DND-41 (cell line): ENCODE measurements around the gene PREP.
A peak's percentile ranks its signal among the peaks of the same experiment; 100 is the strongest.
"Not testable (repeated sequence)": the region's sequence is repeated elsewhere in the genome, so short reads cannot be mapped to it uniquely, and the experiment has no call there.

Source experiments
- ATAC-seq: fragments of 200-7000 bp; cut with Tn5 transposase; 3 replicates; pipeline ENCODE4 v1.9.1; 2021; ENCODE audit warnings: low read depth; ENCODE audit not compliant: insufficient read depth
- DNase-seq: peaks from one replicate; pipeline ENCODE4 v3.0.0-alpha.2; 2020
- H2AFZ ChIP-seq: 2 replicates; pipeline ENCODE4 v1.6.0; 2012; ENCODE audit warnings: low read depth, low read length
- H3K27ac ChIP-seq: 2 replicates; pipeline ENCODE4 v1.5.1; 2012; ENCODE audit warnings: low read length, inconsistent platforms
- H3K27me3 ChIP-seq: fragments of 200-600 bp; sonication (generic); 2 replicates; pipeline ENCODE4 v1.6.0; 2012; ENCODE audit warnings: low read length, mild to moderate bottlenecking, inconsistent platforms; ENCODE audit not compliant: insufficient read depth, poor library complexity
- H3K36me3 ChIP-seq: 2 replicates; pipeline ENCODE4 v1.5.1; 2012; ENCODE audit warnings: low read length, inconsistent platforms; ENCODE audit not compliant: insufficient read depth
- H3K4me1 ChIP-seq: 2 replicates; pipeline ENCODE4 v1.5.1; 2012; ENCODE audit warnings: mild to moderate bottlenecking, low read length; ENCODE audit not compliant: insufficient read depth
- H3K4me2 ChIP-seq: 2 replicates; pipeline ENCODE4 v1.6.0; 2012; ENCODE audit warnings: mild to moderate bottlenecking, moderate library complexity, low read length, inconsistent platforms; ENCODE audit not compliant: insufficient read depth
- H3K4me3 ChIP-seq, 2 experiments: fragments of 200-600 bp in 1 of 2; shearing (Covaris generic) in 1 of 2; 2 replicates each; pipeline ENCODE4 v1.5.1; 2012 to 2016; ENCODE audit warnings: inconsistent platforms in 2 of 2, low read length in 2 of 2, mild to moderate bottlenecking in 2 of 2, low read depth in 1 of 2, moderate library complexity in 1 of 2
- H3K79me2 ChIP-seq: 2 replicates; pipeline ENCODE4 v1.6.0; 2012; ENCODE audit warnings: low read length, inconsistent platforms; ENCODE audit not compliant: insufficient read depth
- H3K9ac ChIP-seq: 2 replicates; pipeline ENCODE4 v1.6.0; 2012; ENCODE audit warnings: low read depth, mild to moderate bottlenecking, inconsistent platforms, low read length, moderate library complexity
- H3K9me3 ChIP-seq: 2 replicates; pipeline ENCODE4 v1.5.1; 2012; ENCODE audit warnings: low read length, moderate library complexity, mild to moderate bottlenecking, inconsistent platforms; ENCODE audit not compliant: insufficient read depth, severe bottlenecking
- H4K20me1 ChIP-seq: 2 replicates; pipeline ENCODE4 v1.6.0; 2012; ENCODE audit warnings: low read length; ENCODE audit not compliant: insufficient read depth
- CTCF ChIP-seq: IDR thresholded peaks from 2 replicates; pipeline ENCODE4 v1.5.1; 2012; ENCODE audit warnings: borderline replicate concordance, low read length, moderate library complexity, mild to moderate bottlenecking; ENCODE audit not compliant: poor library complexity, severe bottlenecking; ENCODE audit errors: extremely low read depth
- EZH2 ChIP-seq: IDR thresholded peaks from 3 replicates; pipeline ENCODE4 v1.6.1; 2012; ENCODE audit warnings: borderline replicate concordance, low read depth, mild to moderate bottlenecking, moderate library complexity, low read length, inconsistent platforms; ENCODE audit not compliant: severe bottlenecking

PREP gene

GRCh38 chr6:105243487-105243886 lies 159.4 kb downstream of the PREP start:
- H4K20me1 ChIP-seq: no peaks in the 10 kb centered on the region
- H3K4me3 ChIP-seq: no peak overlapping the region
- no peak overlapping the region for H3K4me2 ChIP-seq
- no peaks in the 10 kb centered on the region for H3K9me3 ChIP-seq
- TF ChIP-seq CTCF (no peak), EZH2 (no peak)
- no peaks in the 10 kb centered on the region for H3K4me1 ChIP-seq
- no peak for ATAC-seq
- H3K27ac ChIP-seq: no peak overlapping the region
- no peak overlapping the region for H3K9ac ChIP-seq
- no peaks in the 10 kb centered on the region for H3K36me3 ChIP-seq
- H3K79me2 ChIP-seq: no peaks in the 10 kb centered on the region
- no peak for DNase-seq
- H3K27me3 ChIP-seq: peaks cover 6% of the 10 kb centered on the region
- no peak overlapping the region for H2AFZ ChIP-seq

- ATAC-seq: peak; percentile 49; the same call in 1 of the 3 replicates
Measured at GRCh38 chr6:105235155-105235554, 167.7 kb downstream of the PREP start.

GRCh38 chr6:105231771-105232170 lies 171.1 kb downstream of the PREP start:
- H3K27ac ChIP-seq, H3K9ac ChIP-seq, ATAC-seq, H3K27me3 ChIP-seq, DNase-seq, H3K9me3 ChIP-seq, H3K4me3 ChIP-seq, H3K4me2 ChIP-seq, H4K20me1 ChIP-seq, H3K4me1 ChIP-seq, H2AFZ ChIP-seq, H3K36me3 ChIP-seq, H3K79me2 ChIP-seq: not testable (repeated sequence)

More at GRCh38 chr6:105235155-105235554, 167.7 kb downstream of the PREP start:
- Histone ChIP-seq H3K9me3 (peaks cover 2% of the 10 kb centered on the region), H3K36me3 (no peaks in the 10 kb centered on the region), H3K4me1 (no peaks in the 10 kb centered on the region), H3K9ac (no peak overlapping the region), H4K20me1 (no peaks in the 10 kb centered on the region), H2AFZ (no peak overlapping the region), H3K4me2 (no peak overlapping the region), H3K4me3 (no peak overlapping the region), H3K27ac (no peak overlapping the region), H3K79me2 (no peaks in the 10 kb centered on the region), H3K27me3 (no peaks in the 10 kb centered on the region)
- TF ChIP-seq CTCF (no peak), EZH2 (no peak)
- DNase-seq: peak; percentile 7
